Measurements from ENCODE around the gene SLC5A4. TPM values are rescaled to one million over a fixed set of nuclear protein-coding genes. Genes with fewer than 3 reads are reported as not detected.
"Not testable (repeated sequence)": the region's sequence is repeated elsewhere in the genome, so short reads cannot be mapped to it uniquely, and the experiment has no call there.

The SLC5A4 gene
- polyA plus RNA-seq, 1 donor (not counting 4 experiments of a cell fraction or from before 2014, with no cell fraction given): not detected

DNA sequence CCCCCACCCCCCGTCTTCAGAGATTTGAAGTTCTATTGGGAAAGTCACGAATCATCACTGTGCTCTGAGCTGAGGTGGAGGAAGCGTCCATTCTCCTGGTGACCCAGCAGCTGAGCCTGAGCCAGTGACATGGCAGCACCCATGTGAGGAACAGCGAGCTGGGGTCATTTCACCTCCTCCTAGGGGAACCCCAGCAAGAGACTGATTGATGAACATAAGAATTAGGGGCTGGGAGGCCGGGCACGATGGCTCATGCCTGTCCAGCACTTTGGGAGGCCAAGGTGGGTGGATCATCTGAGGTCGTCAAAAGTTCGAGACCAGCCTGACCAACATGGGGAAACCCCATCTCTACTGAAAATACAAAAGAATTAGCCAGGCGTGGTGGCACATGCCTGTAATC lies 61.8 kb downstream of the SLC5A4 start:
- H3K4me2 ChIP-seq (ENCODE audit: control insufficient read depth, extremely low read depth, insufficient read depth, low read depth, low read length); H4K20me1 ChIP-seq (ENCODE audit: control insufficient read depth, extremely low read depth, insufficient read depth, low read length); H3K4me1 ChIP-seq (ENCODE audit: control insufficient read depth, extremely low read depth, insufficient read depth, low read length); H3K79me2 ChIP-seq (ENCODE audit: control insufficient read depth, insufficient read depth, low read length); DNase-seq (ENCODE audit: low read depth, low spot score); H3K9ac ChIP-seq (ENCODE audit: control insufficient read depth, extremely low read depth, insufficient read depth, low read length); H3K36me3 ChIP-seq (ENCODE audit: control insufficient read depth in 2 of 2, extremely low read depth in 1 of 2, insufficient read depth in 2 of 2, low read length in 2 of 2); dilution Hi-C loops (cut with MboI; ENCODE audit: extremely low pct_ligation_motif_present, low sequenced_read_pairs); H3K4me3 ChIP-seq (ENCODE audit: control insufficient read depth in 2 of 3, extremely low read depth in 1 of 3, insufficient read depth in 2 of 3, low read depth in 1 of 3, low read length in 3 of 3); H3K27me3 ChIP-seq (ENCODE audit: control insufficient read depth, extremely low read depth, insufficient read depth, low read length); H3K9me1 ChIP-seq (ENCODE audit: control insufficient read depth, extremely low read depth, insufficient read depth, low read length); H3K9me3 ChIP-seq (ENCODE audit: control insufficient read depth, low read depth, low read length); H2AFZ ChIP-seq (ENCODE audit: control insufficient read depth, low read length); FAIRE-seq; H3K27ac ChIP-seq (ENCODE audit: control insufficient read depth, insufficient read depth, low read length): not testable (repeated sequence)

DNA sequence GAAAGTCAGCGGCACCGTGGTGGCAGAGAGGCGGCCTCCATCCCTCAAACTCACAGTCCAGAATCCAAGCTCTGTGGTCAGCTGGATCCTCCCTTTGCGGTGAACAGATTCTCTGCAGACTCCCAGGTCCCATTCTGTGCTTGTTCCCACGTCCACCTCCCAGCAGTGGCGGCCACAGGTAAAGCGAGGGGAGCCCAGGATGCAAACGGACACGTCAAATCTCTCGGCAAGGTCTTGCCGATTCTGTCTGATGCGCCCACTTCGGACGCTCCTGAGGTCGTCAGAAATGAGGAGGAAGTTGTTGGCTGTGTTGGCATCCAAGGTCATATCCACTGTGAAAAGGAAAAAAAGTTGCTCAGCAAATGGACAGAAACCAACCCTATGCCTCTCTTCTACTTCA lies 64.1 kb downstream of the SLC5A4 start:
- H3K9ac ChIP-seq (ENCODE audit: control insufficient read depth, extremely low read depth, insufficient read depth, low read length); H2AFZ ChIP-seq (ENCODE audit: control insufficient read depth, low read length); H3K36me3 ChIP-seq (ENCODE audit: control insufficient read depth in 2 of 2, extremely low read depth in 1 of 2, insufficient read depth in 2 of 2, low read length in 2 of 2); H3K27ac ChIP-seq (ENCODE audit: control insufficient read depth, insufficient read depth, low read length); dilution Hi-C loops (cut with MboI; ENCODE audit: extremely low pct_ligation_motif_present, low sequenced_read_pairs); H3K4me3 ChIP-seq (ENCODE audit: control insufficient read depth in 2 of 3, extremely low read depth in 1 of 3, insufficient read depth in 2 of 3, low read depth in 1 of 3, low read length in 3 of 3); H3K27me3 ChIP-seq (ENCODE audit: control insufficient read depth, extremely low read depth, insufficient read depth, low read length); FAIRE-seq; H3K9me1 ChIP-seq (ENCODE audit: control insufficient read depth, extremely low read depth, insufficient read depth, low read length); H3K9me3 ChIP-seq (ENCODE audit: control insufficient read depth, low read depth, low read length); H3K4me2 ChIP-seq (ENCODE audit: control insufficient read depth, extremely low read depth, insufficient read depth, low read depth, low read length); H4K20me1 ChIP-seq (ENCODE audit: control insufficient read depth, extremely low read depth, insufficient read depth, low read length); H3K4me1 ChIP-seq (ENCODE audit: control insufficient read depth, extremely low read depth, insufficient read depth, low read length); H3K79me2 ChIP-seq (ENCODE audit: control insufficient read depth, insufficient read depth, low read length); DNase-seq (ENCODE audit: low read depth, low spot score): not testable (repeated sequence)

DNA sequence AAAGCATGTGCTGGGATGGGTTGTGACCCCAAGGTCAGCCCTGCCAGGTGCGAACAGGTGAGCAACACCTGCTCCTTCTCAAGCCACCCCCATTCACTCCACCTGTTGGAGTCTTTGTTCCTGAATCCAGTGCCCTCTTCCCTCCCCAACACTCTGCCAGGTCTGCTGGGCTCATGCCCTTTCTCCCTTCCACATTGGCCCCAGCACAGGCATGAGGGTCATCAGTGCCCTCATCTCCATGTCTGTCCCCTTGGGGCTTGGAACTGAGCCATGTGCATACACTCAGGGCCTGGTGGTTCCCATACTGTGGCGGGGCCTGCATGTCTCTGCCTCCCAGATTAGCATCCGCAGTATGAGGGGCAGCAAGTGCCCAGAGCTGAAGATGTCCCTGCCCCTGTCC lies 69.3 kb downstream of the SLC5A4 start:
- Histone ChIP-seq H3K36me3 (ENCODE audit: control insufficient read depth in 2 of 2, extremely low read depth in 1 of 2, insufficient read depth in 2 of 2, low read length in 2 of 2) (no peaks in the 10 kb centered on the region), H3K27ac (ENCODE audit: control insufficient read depth, insufficient read depth, low read length) (no peak overlapping the region), H2AFZ (ENCODE audit: control insufficient read depth, low read length) (no peak overlapping the region), H4K20me1 (ENCODE audit: control insufficient read depth, extremely low read depth, insufficient read depth, low read length) (no peaks in the 10 kb centered on the region), H3K4me2 (ENCODE audit: control insufficient read depth, extremely low read depth, insufficient read depth, low read depth, low read length) (no peak overlapping the region), H3K9me3 (ENCODE audit: control insufficient read depth, low read depth, low read length) (no peaks in the 10 kb centered on the region), H3K9ac (ENCODE audit: control insufficient read depth, extremely low read depth, insufficient read depth, low read length) (no peak overlapping the region), H3K27me3 (ENCODE audit: control insufficient read depth, extremely low read depth, insufficient read depth, low read length) (no peaks in the 10 kb centered on the region), H3K4me3 (ENCODE audit: control insufficient read depth in 2 of 3, extremely low read depth in 1 of 3, insufficient read depth in 2 of 3, low read depth in 1 of 3, low read length in 3 of 3) (no peak overlapping the region), H3K9me1 (ENCODE audit: control insufficient read depth, extremely low read depth, insufficient read depth, low read length) (no peaks in the 10 kb centered on the region), H3K79me2 (ENCODE audit: control insufficient read depth, insufficient read depth, low read length) (no peaks in the 10 kb centered on the region), H3K4me1 (ENCODE audit: control insufficient read depth, extremely low read depth, insufficient read depth, low read length) (no peaks in the 10 kb centered on the region)
- TF ChIP-seq EZH2 (IDR thresholded peaks at IDR 0.05; ENCODE audit: low read length): no peak
- TF ChIP-seq, protein P1, sequence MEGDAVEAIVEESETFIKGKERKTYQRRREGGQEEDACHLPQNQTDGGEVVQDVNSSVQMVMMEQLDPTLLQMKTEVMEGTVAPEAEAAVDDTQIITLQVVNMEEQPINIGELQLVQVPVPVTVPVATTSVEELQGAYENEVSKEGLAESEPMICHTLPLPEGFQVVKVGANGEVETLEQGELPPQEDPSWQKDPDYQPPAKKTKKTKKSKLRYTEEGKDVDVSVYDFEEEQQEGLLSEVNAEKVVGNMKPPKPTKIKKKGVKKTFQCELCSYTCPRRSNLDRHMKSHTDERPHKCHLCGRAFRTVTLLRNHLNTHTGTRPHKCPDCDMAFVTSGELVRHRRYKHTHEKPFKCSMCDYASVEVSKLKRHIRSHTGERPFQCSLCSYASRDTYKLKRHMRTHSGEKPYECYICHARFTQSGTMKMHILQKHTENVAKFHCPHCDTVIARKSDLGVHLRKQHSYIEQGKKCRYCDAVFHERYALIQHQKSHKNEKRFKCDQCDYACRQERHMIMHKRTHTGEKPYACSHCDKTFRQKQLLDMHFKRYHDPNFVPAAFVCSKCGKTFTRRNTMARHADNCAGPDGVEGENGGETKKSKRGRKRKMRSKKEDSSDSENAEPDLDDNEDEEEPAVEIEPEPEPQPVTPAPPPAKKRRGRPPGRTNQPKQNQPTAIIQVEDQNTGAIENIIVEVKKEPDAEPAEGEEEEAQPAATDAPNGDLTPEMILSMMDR (optimal IDR thresholded peaks at IDR 0.05 in 1 of 3, IDR thresholded peaks at IDR 0.05 in 1 of 3, conservative IDR thresholded peaks at IDR 0.05 in 1 of 3; ENCODE audit: extremely low read depth in 1 of 3, insufficient read depth in 2 of 3, low read length in 3 of 3): no peak
- FAIRE-seq (no peak), DNase-seq (ENCODE audit: low read depth, low spot score) (no peak)
- dilution Hi-C loops (cut with MboI; ENCODE audit: extremely low pct_ligation_motif_present, low sequenced_read_pairs): no loop called here
